ENCODE data around the gene C14orf93.

C14orf93 gene

GRCh38 chr14:23042162-23042965, 32.4 kb upstream of the C14orf93 start, which contains the start of gene PSMB11:
TSS of gene PSMB11 (plus strand) at chr14:23042212. CDS start at chr14:23042226, 14 bp downstream.
- no peak for TF ChIP-seq CTCF (IDR thresholded peaks at IDR 0.05; ENCODE audit: low read depth, low read length)
- Histone ChIP-seq H3K9me3 (ENCODE audit: severe bottlenecking) (no peaks in the 10 kb centered on the region), H3K27me3 (ENCODE audit: insufficient read depth, low read depth, severe bottlenecking) (no peaks in the 10 kb centered on the region), H3K27ac (no peak within 1 kb of the TSS), H3K4me3 (ENCODE audit: low read depth, low read length) (no peak within 1 kb of the TSS), H3K36me3 (no peaks in the 10 kb centered on the region; the same call in 1 of the 2 replicates)
- DNase-seq: no peak

GRCh38 chr14:23041729-23042128, 31.8 kb upstream of the C14orf93 start:
- no peak for TF ChIP-seq CTCF (IDR thresholded peaks at IDR 0.05; ENCODE audit: low read depth, low read length)
- no peak for DNase-seq
- no peak overlapping the region for H3K4me3 ChIP-seq (ENCODE audit: low read depth, low read length)
- no peaks in the 10 kb centered on the region for H3K27me3 ChIP-seq (ENCODE audit: insufficient read depth, low read depth, severe bottlenecking)
- H3K36me3 ChIP-seq: no peaks in the 10 kb centered on the region
- no peaks in the 10 kb centered on the region for H3K9me3 ChIP-seq (ENCODE audit: severe bottlenecking)
- no peak overlapping the region for H3K27ac ChIP-seq

- Histone ChIP-seq H3K27ac (no peak overlapping the region), H3K9me3 (ENCODE audit: severe bottlenecking) (no peaks in the 10 kb centered on the region), H3K4me3 (ENCODE audit: low read depth, low read length) (no peak overlapping the region), H3K27me3 (ENCODE audit: insufficient read depth, low read depth, severe bottlenecking) (no peaks in the 10 kb centered on the region), H3K36me3 (no peaks in the 10 kb centered on the region)
- no peak for DNase-seq
- no peak for TF ChIP-seq CTCF (IDR thresholded peaks at IDR 0.05; ENCODE audit: low read depth, low read length)
Observed at GRCh38 chr14:23040100-23040499, 30.2 kb upstream of the C14orf93 start.

GRCh38 chr14:23035303-23036144, 25.6 kb upstream of the C14orf93 start:
- H3K27ac ChIP-seq: peak overlapping the region; percentile 93
- no peak for DNase-seq
- no peak for TF ChIP-seq CTCF (IDR thresholded peaks at IDR 0.05; ENCODE audit: low read depth, low read length)
- H3K36me3 ChIP-seq: peaks cover 32% of the 10 kb centered on the region
- H3K4me3 ChIP-seq (ENCODE audit: low read depth, low read length): peak overlapping the region; percentile 95
- H3K27me3 ChIP-seq (ENCODE audit: insufficient read depth, low read depth, severe bottlenecking): no peaks in the 10 kb centered on the region
- H3K9me3 ChIP-seq (ENCODE audit: severe bottlenecking): no peaks in the 10 kb centered on the region

GRCh38 chr14:23034498-23035302, 24.8 kb upstream of the C14orf93 start, which contains the start of gene PSMB5:
TSS of gene PSMB5 (minus strand) at chr14:23034900. CDS start at chr14:23034881, 19 bp downstream.
- TF ChIP-seq CTCF (IDR thresholded peaks at IDR 0.05; ENCODE audit: low read depth, low read length): no peak
- Histone ChIP-seq H3K27me3 (ENCODE audit: insufficient read depth, low read depth, severe bottlenecking) (no peaks in the 10 kb centered on the region), H3K27ac (peak within 1 kb of the TSS; percentile 93), H3K36me3 (peaks cover 40% of the 10 kb centered on the region), H3K9me3 (ENCODE audit: severe bottlenecking) (no peaks in the 10 kb centered on the region), H3K4me3 (ENCODE audit: low read depth, low read length) (peak within 1 kb of the TSS; percentile 95)
- DNase-seq: peak; percentile 92
